SU-DHL-6 (cell line): ENCODE measurements around the gene TAF8.

Source experiments
- H2AFZ ChIP-seq: fragments of 200-600 bp; sonication (generic); 2 replicates; pipeline ENCODE4 v1.6.1; 2014; ENCODE audit warnings: low read depth, mild to moderate bottlenecking, moderate library complexity, mixed read lengths, antibody characterized with exemption, low read length; ENCODE audit not compliant: severe bottlenecking
- H3F3A ChIP-seq: fragments of 200-600 bp; shearing (Covaris generic); 2 replicates; pipeline ENCODE4 v1.6.0; 2016; ENCODE audit warnings: antibody characterized with exemption, mild to moderate bottlenecking; ENCODE audit not compliant: insufficient read depth
- H3K27ac ChIP-seq: fragments of 200-600 bp; sonication (generic); 2 replicates; pipeline ENCODE4 v1.5.1; 2016; ENCODE audit warnings: low read depth, mild to moderate bottlenecking, low read length, moderate library complexity, mixed read lengths
- H3K27me3 ChIP-seq: fragments of 200-600 bp; sonication (generic), shearing (Covaris generic); 2 replicates; pipeline ENCODE4 v1.6.0; 2014; ENCODE audit warnings: mild to moderate bottlenecking, low read length
- H3K36me3 ChIP-seq: fragments of 200-600 bp; sonication (generic); 2 replicates; pipeline ENCODE4 v1.6.1; 2014; ENCODE audit warnings: mild to moderate bottlenecking, low read length, mixed read lengths
- H3K4me2 ChIP-seq: fragments of 300-600, 200-600 bp; shearing (Covaris generic), sonication (generic); 2 replicates; pipeline ENCODE4 v1.6.0; 2014; ENCODE audit warnings: low read length, low read depth, mild to moderate bottlenecking; ENCODE audit not compliant: poor library complexity, severe bottlenecking
- H3K4me3 ChIP-seq: fragments of 200-600 bp; sonication (generic); 2 replicates; pipeline ENCODE4 v1.5.1; 2014; ENCODE audit warnings: antibody characterized with exemption, low read length, mild to moderate bottlenecking, mixed read lengths; ENCODE audit not compliant: insufficient read depth, poor library complexity, severe bottlenecking
- H3K79me2 ChIP-seq: fragments of 200-600 bp; sonication (generic); 2 replicates; pipeline ENCODE4 v1.6.1; 2014; ENCODE audit warnings: mild to moderate bottlenecking, low read length, moderate library complexity; ENCODE audit not compliant: insufficient read depth
- H3K9ac ChIP-seq: fragments of 200-600 bp; sonication (generic); 2 replicates; pipeline ENCODE4 v1.7.0; 2014; ENCODE audit warnings: mild to moderate bottlenecking, low read length
- H3K9me2 ChIP-seq: fragments of 200-600 bp; sonication (generic); replicated peaks from 2 replicates; pipeline ENCODE4 v1.6.1; 2014; ENCODE audit warnings: low read length; ENCODE audit not compliant: insufficient read depth
- H3K9me3 ChIP-seq: fragments of 200-600 bp; sonication (generic); 2 replicates; pipeline ENCODE4 v1.6.1; 2014; ENCODE audit warnings: low read length, mixed read lengths; ENCODE audit not compliant: insufficient read depth
- H4K20me1 ChIP-seq: fragments of 200-600 bp; sonication (generic); 2 replicates; pipeline ENCODE4 v1.6.1; 2014; ENCODE audit warnings: low read depth, mild to moderate bottlenecking, antibody characterized with exemption, low read length, moderate library complexity, mixed read lengths
- EZH2phosphoT487 ChIP-seq: fragments of 200-600 bp; sonication (generic), shearing (Covaris generic); conservative IDR thresholded peaks from 2 replicates; pipeline ENCODE4 v1.6.1; 2018; ENCODE audit warnings: mild to moderate bottlenecking, antibody characterized with exemption, low read length, moderate library complexity, mixed read lengths
- TF ChIP-seq, protein P1 (sequence below): fragments of 200-600 bp; sonication (generic); IDR thresholded peaks from one replicate; pipeline ENCODE4 v1.5.1; 2017; ENCODE audit warnings: antibody characterized with exemption, mild to moderate bottlenecking, low read length, moderate library complexity; ENCODE audit not compliant: insufficient read depth, poor library complexity, severe bottlenecking

Gene TAF8

DNA sequence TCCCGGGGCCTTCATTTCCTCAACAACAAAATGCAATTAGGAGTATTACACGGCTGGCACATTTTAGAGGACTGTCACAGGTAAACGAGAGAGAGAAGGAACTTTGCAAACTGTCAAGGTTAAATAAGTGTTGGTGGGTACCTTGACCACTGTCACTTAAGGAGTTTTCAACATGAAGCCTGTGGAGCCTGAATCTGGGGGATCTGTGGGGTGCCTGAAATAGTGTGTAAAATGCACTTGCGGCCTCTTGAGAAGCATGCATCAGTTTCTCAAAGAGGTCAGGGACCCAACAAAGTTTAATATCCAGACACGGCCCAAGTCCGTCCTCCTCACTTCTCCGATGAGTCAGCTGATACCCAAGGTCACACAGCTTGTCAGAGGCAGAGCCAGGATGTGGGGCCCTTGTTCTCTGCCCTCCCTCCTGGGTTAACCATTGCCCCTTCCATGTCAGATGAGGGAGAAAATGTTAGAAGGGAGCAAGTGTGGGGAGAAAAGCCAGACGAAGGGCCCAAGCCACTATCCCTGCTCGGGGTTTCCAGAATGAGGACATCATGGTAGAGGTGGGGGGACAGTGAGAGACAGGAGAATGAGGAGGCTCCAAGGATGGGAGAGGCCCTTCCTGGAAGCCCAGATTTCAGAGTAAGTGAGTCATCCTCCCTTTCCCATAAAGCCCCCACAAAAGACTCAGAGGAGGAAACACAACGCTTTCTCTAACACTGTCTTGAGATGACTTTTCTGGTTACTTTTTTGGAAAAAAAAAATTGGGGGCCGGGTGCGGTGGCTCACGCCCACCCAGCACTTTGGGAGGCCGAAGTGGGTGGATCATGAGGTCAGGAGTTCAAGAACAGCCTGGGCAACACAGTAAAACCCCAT is 49.9 kb downstream of the TAF8 start:
- no peak overlapping the region for H2AFZ ChIP-seq
- no peak overlapping the region for H3K4me2 ChIP-seq
- no peaks in the 10 kb centered on the region for H3K9me3 ChIP-seq
- no peak overlapping the region for H3K27ac ChIP-seq
- H3K9ac ChIP-seq: no peak overlapping the region
- no peaks in the 10 kb centered on the region for H3K36me3 ChIP-seq
- H3K79me2 ChIP-seq: no peaks in the 10 kb centered on the region
- H3K9me2 ChIP-seq: no peaks in the 10 kb centered on the region
- H3K27me3 ChIP-seq: no peaks in the 10 kb centered on the region
- H4K20me1 ChIP-seq: no peaks in the 10 kb centered on the region
- H3F3A ChIP-seq: no peaks in the 10 kb centered on the region
- H3K4me3 ChIP-seq: no peak overlapping the region
- TF ChIP-seq EZH2phosphoT487: no peak
- TF ChIP-seq, protein P1, sequence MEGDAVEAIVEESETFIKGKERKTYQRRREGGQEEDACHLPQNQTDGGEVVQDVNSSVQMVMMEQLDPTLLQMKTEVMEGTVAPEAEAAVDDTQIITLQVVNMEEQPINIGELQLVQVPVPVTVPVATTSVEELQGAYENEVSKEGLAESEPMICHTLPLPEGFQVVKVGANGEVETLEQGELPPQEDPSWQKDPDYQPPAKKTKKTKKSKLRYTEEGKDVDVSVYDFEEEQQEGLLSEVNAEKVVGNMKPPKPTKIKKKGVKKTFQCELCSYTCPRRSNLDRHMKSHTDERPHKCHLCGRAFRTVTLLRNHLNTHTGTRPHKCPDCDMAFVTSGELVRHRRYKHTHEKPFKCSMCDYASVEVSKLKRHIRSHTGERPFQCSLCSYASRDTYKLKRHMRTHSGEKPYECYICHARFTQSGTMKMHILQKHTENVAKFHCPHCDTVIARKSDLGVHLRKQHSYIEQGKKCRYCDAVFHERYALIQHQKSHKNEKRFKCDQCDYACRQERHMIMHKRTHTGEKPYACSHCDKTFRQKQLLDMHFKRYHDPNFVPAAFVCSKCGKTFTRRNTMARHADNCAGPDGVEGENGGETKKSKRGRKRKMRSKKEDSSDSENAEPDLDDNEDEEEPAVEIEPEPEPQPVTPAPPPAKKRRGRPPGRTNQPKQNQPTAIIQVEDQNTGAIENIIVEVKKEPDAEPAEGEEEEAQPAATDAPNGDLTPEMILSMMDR: no peak

DNA sequence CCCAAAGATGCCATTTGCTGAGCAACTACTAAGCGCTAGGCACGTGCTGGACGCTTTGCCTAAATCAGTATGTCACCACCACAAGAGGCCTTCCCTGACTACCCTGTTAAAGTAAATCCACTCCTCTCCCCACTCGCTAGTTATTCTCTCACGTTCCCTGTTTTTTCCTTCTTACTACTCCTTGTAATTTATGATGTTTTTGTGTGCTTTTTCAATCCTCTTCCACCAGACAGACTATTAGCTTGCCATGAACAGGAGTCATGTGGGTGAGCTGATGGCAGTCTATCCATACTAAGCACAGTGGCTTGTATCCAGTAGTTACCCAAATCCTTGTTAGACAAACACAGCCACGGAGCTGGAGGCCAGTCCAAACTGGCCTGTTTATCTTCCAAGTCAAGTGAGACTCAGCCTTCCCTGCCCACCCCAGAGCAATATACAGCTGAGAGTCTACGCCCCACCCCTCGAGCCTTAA is 50.9 kb downstream of the TAF8 start:
- no peaks in the 10 kb centered on the region for H3K9me3 ChIP-seq
- H3K4me2 ChIP-seq: no peak overlapping the region
- H3K27me3 ChIP-seq: no peaks in the 10 kb centered on the region
- TF ChIP-seq, protein P1: no peak
- TF ChIP-seq EZH2phosphoT487: no peak
- no peak overlapping the region for H2AFZ ChIP-seq
- no peak overlapping the region for H3K4me3 ChIP-seq
- H3K79me2 ChIP-seq: no peaks in the 10 kb centered on the region
- no peaks in the 10 kb centered on the region for H3F3A ChIP-seq
- H3K9me2 ChIP-seq: no peaks in the 10 kb centered on the region
- no peaks in the 10 kb centered on the region for H4K20me1 ChIP-seq
- H3K27ac ChIP-seq: no peak overlapping the region
- H3K36me3 ChIP-seq: no peaks in the 10 kb centered on the region
- no peak overlapping the region for H3K9ac ChIP-seq

DNA sequence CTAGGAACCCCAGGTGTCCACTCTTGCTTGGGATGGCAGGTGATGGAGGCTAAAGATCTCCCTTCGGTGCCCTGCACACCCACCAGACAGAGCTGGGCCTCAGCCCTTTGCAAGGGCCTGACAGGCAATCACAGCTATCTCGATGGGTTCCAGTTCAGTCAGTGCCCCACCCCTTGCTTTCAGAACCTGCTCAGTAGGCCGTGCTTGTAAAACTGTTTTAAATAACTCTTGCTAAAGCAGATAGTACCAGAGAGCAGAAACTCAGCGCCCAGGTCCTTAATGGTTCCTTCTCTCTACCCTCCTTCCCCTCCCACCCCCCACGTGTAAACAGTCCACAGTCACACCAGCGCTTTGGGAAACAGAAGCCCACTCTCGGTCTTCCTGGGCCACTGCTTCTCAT is 52.9 kb downstream of the TAF8 start:
- TF ChIP-seq, protein P1: no peak
- TF ChIP-seq EZH2phosphoT487: no peak
- H3K9ac ChIP-seq: no peak overlapping the region
- no peaks in the 10 kb centered on the region for H3K9me2 ChIP-seq
- H4K20me1 ChIP-seq: no peaks in the 10 kb centered on the region
- no peaks in the 10 kb centered on the region for H3F3A ChIP-seq
- no peak overlapping the region for H3K4me3 ChIP-seq
- H3K79me2 ChIP-seq: no peaks in the 10 kb centered on the region
- no peaks in the 10 kb centered on the region for H3K36me3 ChIP-seq
- no peak overlapping the region for H3K27ac ChIP-seq
- no peak overlapping the region for H3K4me2 ChIP-seq
- no peaks in the 10 kb centered on the region for H3K27me3 ChIP-seq
- H2AFZ ChIP-seq: no peak overlapping the region
- H3K9me3 ChIP-seq: no peaks in the 10 kb centered on the region
